Activated T-helper 17 cell treated with anti-CD3 and anti-CD28 coated beads, Interleukin-2, amount 50 U/mL, for 72 hours (primary cell): Measurements from ENCODE around the gene RYR3. TPM values are rescaled to one million over a fixed set of nuclear protein-coding genes. Genes with fewer than 3 reads are reported as not detected.

Source experiments
- ATAC-seq: fragments of 150-1000 bp; cut with Tn5 transposase; replicated peaks from 2 replicates; pipeline ENCODE4 v1.10.0; 2021; ENCODE audit warnings: mild to moderate bottlenecking, moderate library complexity
- H3K27ac Mint-ChIP-seq: one replicate; pipeline ENCODE4 v1.8.0; 2022; ENCODE audit warnings: mixed read lengths
- H3K27me3 Mint-ChIP-seq: one replicate; pipeline ENCODE4 v1.8.0; 2022; ENCODE audit warnings: mixed read lengths
- H3K36me3 Mint-ChIP-seq: one replicate; pipeline ENCODE4 v1.8.0; 2022; ENCODE audit warnings: low read depth, mild to moderate bottlenecking, mixed read lengths
- H3K4me1 Mint-ChIP-seq: one replicate; pipeline ENCODE4 v1.8.0; 2022; ENCODE audit warnings: mixed read lengths
- H3K4me3 Mint-ChIP-seq: one replicate; pipeline ENCODE4 v1.8.0; 2022; ENCODE audit warnings: mild to moderate bottlenecking, mixed read lengths
- H3K9me3 Mint-ChIP-seq: one replicate; pipeline ENCODE4 v1.8.0; 2022; ENCODE audit warnings: mixed read lengths
- total RNA-seq, 2 donors: library from RNA; stranded (reverse); gene quantifications; one replicate each; pipeline ENCODE4 v1.2.3, GENCODE V29; 2022

RYR3 gene
- total RNA-seq, 2 donors from 2014 or later, result not detected

DNA sequence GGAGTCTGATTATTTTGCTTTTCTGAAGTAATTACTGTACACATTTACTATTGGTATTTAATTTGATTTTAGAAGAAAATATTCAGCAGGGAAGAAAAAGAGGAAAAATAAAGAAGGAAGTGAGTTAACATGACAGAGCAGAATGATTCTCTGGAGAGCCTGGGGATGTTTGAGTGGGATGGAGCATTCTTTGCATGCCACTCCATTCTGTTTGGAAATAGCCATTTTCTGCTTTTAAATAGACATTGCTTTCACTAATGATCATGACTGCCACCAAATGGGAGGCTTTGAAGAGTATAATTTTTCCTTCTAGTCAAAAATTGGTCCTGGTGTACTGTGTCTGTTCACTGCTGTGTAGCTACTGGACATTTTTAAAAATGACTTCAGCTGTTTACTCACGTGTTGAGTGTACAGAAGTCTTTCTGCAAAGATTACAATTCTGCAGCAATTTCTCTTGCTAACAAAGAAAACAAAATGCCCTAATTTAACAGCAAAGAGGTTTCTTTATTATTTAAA, 196.1 kb downstream of the RYR3 start:
- Mint-ChIP-seq H3K27me3 (peaks cover 16% of the 10 kb centered on the region), H3K9me3 (no peaks in the 10 kb centered on the region), H3K4me1 (no peaks in the 10 kb centered on the region), H3K4me3 (no peak overlapping the region), H3K27ac (no peak overlapping the region), H3K36me3 (no peaks in the 10 kb centered on the region)
- no peak for ATAC-seq

DNA sequence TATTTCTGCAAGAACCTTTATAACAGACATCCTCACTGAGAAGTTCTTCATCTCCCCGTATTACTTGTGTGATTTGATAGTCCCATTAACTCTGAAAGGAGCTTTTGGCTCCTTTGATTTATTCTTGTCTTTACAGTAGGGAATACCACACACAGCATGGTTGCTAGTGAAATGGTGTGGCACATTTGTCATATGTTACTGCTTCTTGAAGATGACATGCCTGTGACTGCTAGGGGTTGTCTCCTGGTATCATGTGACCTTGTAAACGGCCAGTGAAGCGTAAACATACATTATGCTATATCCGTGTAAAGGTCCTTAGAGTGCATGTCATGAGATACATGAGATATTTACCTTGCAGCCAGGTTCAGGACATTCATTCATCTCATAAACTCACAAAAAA, 197.9 kb downstream of the RYR3 start:
- Mint-ChIP-seq H3K36me3 (no peaks in the 10 kb centered on the region), H3K4me3 (no peak overlapping the region), H3K9me3 (no peaks in the 10 kb centered on the region), H3K27ac (no peak overlapping the region), H3K4me1 (no peaks in the 10 kb centered on the region), H3K27me3 (peaks cover 21% of the 10 kb centered on the region)
- no peak for ATAC-seq

DNA sequence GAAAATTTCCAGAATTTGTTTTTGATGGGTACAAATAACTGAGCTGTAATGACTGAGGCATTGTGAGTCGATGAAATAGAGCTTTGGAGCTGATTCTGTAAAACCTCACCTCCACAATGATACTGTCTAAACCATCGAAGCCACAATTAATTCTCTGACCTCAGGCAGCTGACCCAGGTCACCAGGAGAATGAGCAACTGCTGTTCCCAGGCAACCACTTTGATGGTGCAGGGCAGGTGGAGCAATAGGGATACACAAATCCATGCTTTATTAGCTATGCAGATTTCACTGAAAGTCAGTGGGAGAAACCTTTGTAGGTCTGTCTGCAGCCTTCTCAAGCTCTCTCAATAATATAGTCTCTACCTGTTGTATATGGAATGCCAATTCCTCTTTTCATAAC, 204.4 kb downstream of the RYR3 start:
- Mint-ChIP-seq H3K36me3 (no peaks in the 10 kb centered on the region), H3K9me3 (no peaks in the 10 kb centered on the region), H3K4me3 (no peak overlapping the region), H3K27ac (no peak overlapping the region), H3K4me1 (no peaks in the 10 kb centered on the region), H3K27me3 (peaks cover 35% of the 10 kb centered on the region)
- ATAC-seq, result no peak

DNA sequence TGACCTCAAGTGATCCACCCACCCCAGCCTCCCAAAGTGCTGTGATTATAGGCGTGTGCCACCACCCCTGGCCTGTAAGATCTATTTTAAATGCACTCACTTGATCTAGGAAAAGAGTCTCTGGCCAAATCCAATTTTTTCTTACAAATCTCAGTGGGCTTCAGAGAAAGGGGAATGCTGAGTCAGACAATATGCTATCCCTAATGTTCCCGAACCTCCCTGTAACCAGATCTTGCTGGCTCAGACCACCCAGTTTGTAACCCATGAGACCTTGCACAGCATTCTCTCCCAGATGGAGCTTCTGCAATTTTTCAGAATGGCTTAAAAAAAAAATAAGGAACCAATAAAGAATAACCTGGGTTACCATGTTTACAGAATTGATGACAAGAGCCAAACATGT, 205.8 kb downstream of the RYR3 start:
- peaks cover 35% of the 10 kb centered on the region for H3K27me3 Mint-ChIP-seq
- no peaks in the 10 kb centered on the region for H3K4me1 Mint-ChIP-seq
- H3K4me3 Mint-ChIP-seq, result no peak overlapping the region
- ATAC-seq, result no peak
- no peaks in the 10 kb centered on the region for H3K9me3 Mint-ChIP-seq
- no peaks in the 10 kb centered on the region for H3K36me3 Mint-ChIP-seq
- no peak overlapping the region for H3K27ac Mint-ChIP-seq

DNA sequence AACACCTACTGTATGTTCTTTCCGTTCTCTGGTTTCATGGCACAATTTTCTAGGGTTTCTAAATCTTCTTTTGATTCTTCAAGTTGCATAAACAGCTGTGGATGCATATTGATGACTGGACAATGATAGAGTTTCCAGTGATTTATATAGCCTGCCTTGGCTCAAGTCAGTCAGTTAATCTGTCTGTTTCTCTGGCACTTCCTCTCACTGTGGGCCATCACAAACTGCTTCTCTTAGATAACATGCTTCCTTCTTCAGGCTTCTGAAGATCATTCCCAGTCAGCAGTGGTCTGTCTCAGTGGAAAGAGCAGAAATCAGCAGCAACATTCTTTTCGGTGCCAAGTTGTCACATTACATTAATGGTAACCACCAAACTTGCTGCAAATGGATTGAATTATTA, 207.2 kb downstream of the RYR3 start:
- ATAC-seq, result no peak
- H3K9me3 Mint-ChIP-seq, result no peaks in the 10 kb centered on the region
- H3K36me3 Mint-ChIP-seq, result no peaks in the 10 kb centered on the region
- H3K4me1 Mint-ChIP-seq, result no peaks in the 10 kb centered on the region
- H3K4me3 Mint-ChIP-seq, result no peak overlapping the region
- H3K27me3 Mint-ChIP-seq, result peaks cover 31% of the 10 kb centered on the region
- no peak overlapping the region for H3K27ac Mint-ChIP-seq

DNA sequence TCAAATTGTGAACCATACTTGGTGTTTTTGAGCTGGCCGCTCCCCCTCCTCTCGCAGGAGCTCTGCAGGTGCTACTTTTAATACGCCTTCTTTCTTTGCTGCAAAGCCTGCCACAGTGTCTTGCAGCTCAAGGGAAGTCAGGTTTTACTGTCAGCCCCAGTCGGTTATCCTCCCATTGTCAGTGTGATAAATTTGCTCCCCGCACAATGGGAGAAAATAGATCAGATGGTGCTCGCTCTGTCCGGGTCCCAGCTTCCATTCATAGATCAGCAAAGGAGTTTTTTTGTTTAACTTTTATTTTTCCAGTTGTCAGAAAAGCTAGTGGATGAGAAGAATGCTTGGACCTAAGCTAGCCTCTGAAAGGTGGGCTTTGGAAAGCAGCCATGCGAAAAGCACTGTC, 207.7 kb downstream of the RYR3 start:
- no peak overlapping the region for H3K27ac Mint-ChIP-seq
- H3K4me1 Mint-ChIP-seq, result no peaks in the 10 kb centered on the region
- H3K36me3 Mint-ChIP-seq, result no peaks in the 10 kb centered on the region
- peaks cover 28% of the 10 kb centered on the region for H3K27me3 Mint-ChIP-seq
- ATAC-seq, result no peak
- no peak overlapping the region for H3K4me3 Mint-ChIP-seq
- H3K9me3 Mint-ChIP-seq, result no peaks in the 10 kb centered on the region

DNA sequence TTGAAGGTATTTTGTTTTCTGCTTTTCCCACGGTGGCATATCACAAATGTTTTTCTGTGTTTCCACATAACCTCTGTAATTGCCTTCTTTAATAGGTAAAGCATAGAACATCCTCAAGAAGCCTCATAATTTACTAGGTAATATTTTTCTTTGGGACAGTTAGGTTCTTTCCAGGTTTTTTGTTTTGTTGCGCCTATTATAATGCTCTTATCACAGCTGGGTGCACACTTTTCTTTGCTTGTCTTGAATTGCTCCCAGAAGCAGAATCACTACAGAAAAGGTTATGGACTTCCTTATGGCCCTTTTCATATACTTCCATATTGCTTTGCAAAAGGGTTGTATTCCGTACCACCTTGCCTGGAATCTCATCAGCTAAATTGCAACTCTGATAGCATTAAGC, 213.5 kb downstream of the RYR3 start:
- peaks cover 13% of the 10 kb centered on the region for H3K27me3 Mint-ChIP-seq
- no peaks in the 10 kb centered on the region for H3K4me1 Mint-ChIP-seq
- no peak for ATAC-seq
- no peaks in the 10 kb centered on the region for H3K9me3 Mint-ChIP-seq
- H3K4me3 Mint-ChIP-seq, result no peak overlapping the region
- no peaks in the 10 kb centered on the region for H3K36me3 Mint-ChIP-seq
- H3K27ac Mint-ChIP-seq, result no peak overlapping the region

DNA sequence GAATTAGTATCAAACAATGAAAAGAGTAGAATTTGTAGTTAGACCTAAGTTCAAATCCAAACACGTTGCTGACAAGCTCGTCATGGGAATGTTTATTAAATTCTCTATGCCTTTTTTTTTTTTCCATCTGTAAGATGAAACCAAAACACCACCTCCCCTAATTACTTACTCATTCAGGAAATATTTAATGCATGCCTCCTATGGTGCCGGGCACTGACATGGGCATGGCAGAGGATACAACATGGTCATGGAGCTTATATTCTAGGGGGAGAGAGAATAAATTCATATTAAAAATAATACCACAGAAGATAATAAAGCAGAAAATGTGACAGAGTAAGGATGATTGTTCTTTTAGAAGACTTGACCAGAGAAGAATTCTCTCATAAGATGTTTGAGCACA, 215.8 kb downstream of the RYR3 start:
- no peaks in the 10 kb centered on the region for H3K36me3 Mint-ChIP-seq
- no peak overlapping the region for H3K27ac Mint-ChIP-seq
- H3K4me3 Mint-ChIP-seq, result no peak overlapping the region
- H3K9me3 Mint-ChIP-seq, result no peaks in the 10 kb centered on the region
- ATAC-seq, result no peak
- no peaks in the 10 kb centered on the region for H3K4me1 Mint-ChIP-seq
- peaks cover 10% of the 10 kb centered on the region for H3K27me3 Mint-ChIP-seq

DNA sequence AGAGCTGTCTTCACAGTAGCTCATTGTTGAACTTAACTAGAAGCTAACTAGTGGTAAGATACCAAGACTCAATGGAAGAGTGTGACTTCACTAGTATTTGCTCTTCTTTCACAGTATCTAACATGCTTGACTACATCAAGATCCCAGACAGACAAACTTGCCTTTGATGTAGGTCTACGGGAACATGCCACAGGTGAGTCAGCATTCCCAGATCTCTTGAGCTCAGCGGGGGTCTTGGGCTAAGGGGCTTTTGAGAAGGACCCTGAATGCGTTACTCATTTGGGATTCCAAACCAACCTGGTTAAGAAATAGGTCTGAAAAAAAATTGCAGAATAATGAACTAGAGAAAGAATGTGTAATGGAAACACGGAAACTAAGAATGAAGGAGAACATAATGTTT, 222.4 kb downstream of the RYR3 start:
- H3K4me3 Mint-ChIP-seq, result no peak overlapping the region
- no peaks in the 10 kb centered on the region for H3K36me3 Mint-ChIP-seq

DNA sequence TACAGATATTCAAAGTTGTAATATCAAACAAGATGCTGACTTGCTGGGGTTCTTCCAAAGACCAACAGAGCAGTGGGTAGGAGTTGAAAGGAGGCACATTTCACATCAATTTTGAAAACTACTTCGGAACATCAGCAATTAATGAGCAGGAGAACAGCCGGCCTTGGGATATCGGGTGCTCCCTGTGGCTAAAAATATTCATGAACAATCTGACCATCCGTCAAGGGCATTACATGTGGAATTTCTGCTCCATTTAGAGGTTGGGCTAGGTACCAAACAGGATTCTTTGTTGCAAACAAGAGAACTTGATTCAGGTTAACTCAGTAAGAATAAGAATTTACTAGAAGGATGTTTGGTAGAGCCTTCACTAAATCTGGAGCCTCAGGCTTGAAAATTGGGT, 223.9 kb downstream of the RYR3 start:
- Mint-ChIP-seq H3K27me3 (peaks cover 9% of the 10 kb centered on the region), H3K4me3 (no peak overlapping the region), H3K4me1 (no peaks in the 10 kb centered on the region), H3K9me3 (no peaks in the 10 kb centered on the region), H3K36me3 (no peaks in the 10 kb centered on the region), H3K27ac (no peak overlapping the region)
- no peak for ATAC-seq

More for the DNA sequence above, 222.4 kb downstream of the RYR3 start:
- H3K27ac Mint-ChIP-seq, result no peak overlapping the region
- H3K27me3 Mint-ChIP-seq, result peaks cover 12% of the 10 kb centered on the region
- H3K9me3 Mint-ChIP-seq, result no peaks in the 10 kb centered on the region
- H3K4me1 Mint-ChIP-seq, result no peaks in the 10 kb centered on the region
- no peak for ATAC-seq

DNA sequence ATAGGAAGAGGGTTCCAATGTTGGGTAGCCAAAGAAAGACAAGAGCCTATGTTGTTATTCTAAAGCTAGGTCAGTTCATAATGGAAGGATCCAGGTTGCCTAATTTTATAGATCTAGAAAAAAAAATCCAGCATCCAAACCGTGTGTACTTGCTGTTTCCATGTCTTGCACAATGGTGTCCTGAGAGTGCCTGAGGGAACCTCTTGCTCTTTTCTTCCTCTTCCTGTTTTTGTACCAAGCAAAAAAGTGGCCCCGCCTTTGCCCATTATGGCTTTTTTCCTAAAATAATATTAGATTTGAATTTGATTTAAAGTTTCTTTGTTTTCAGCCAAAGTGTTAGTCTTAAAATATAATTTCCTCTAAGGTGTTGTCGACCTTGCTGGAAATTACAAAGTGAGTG, 224.4 kb downstream of the RYR3 start:
- Mint-ChIP-seq H3K9me3 (no peaks in the 10 kb centered on the region), H3K4me1 (no peaks in the 10 kb centered on the region), H3K36me3 (no peaks in the 10 kb centered on the region), H3K27ac (no peak overlapping the region), H3K4me3 (no peak overlapping the region), H3K27me3 (peaks cover 13% of the 10 kb centered on the region)
- ATAC-seq, result no peak

DNA sequence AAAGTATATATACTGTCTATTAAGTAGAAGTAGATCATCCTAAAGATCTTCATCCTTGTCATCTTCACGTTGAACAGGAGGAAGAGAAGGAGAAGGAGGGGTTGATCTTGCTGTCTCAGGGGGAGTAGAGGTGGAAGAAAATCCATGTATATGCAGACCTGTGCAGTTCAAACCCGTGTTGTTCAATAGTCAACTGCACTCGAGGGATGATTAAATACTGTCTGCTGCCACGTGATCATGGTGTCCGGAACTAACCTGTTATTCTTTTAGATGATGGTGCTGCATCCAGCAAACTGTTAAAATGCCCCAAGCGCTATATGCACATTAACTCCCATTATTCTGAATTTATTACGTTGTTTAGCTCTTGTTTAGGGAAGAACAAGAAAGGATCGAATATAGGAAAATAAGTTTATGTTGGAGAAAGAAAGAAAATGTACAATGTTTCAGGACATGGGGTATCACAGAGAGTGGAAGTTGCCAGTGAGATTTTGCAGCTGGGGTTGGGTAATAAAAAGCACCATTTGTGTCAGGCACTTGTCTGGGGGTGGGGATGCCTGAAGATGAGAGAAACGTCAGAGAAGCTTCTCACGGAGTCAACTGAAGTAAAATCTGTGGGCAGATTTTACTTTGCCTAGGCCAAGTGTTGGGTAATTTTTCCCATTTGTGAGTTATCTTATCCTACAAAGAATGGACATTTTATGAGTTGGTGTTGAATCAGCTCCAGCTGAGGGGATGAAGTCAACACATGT, 229.2 kb downstream of the RYR3 start:
- no peaks in the 10 kb centered on the region for H3K9me3 Mint-ChIP-seq
- H3K4me1 Mint-ChIP-seq, result no peaks in the 10 kb centered on the region
- H3K27ac Mint-ChIP-seq, result no peak overlapping the region
- ATAC-seq, result no peak
- no peaks in the 10 kb centered on the region for H3K36me3 Mint-ChIP-seq
- no peak overlapping the region for H3K4me3 Mint-ChIP-seq
- peaks cover 26% of the 10 kb centered on the region for H3K27me3 Mint-ChIP-seq

DNA sequence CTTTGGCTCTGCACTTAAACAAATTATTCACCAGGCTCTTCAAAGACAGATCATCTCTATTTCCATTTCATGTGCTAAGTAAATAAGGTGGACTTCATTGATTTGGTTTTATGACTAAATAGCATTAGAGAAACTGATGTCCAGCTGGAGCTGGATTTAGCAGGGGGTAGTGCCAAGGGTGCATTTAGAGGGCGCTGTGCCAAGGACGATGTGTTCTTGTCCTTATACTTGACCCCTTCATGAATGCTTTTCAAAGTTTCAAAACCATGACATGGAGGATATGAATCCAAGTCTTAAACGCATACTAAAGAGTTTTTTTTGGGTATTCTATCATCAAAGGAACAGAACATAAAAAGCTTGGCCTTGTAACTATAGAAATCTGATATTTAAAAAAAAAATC, 233.2 kb downstream of the RYR3 start:
- Mint-ChIP-seq H3K36me3 (no peaks in the 10 kb centered on the region), H3K27ac (no peak overlapping the region), H3K9me3 (no peaks in the 10 kb centered on the region), H3K4me1 (no peaks in the 10 kb centered on the region), H3K4me3 (no peak overlapping the region), H3K27me3 (peaks cover 23% of the 10 kb centered on the region)
- no peak for ATAC-seq

DNA sequence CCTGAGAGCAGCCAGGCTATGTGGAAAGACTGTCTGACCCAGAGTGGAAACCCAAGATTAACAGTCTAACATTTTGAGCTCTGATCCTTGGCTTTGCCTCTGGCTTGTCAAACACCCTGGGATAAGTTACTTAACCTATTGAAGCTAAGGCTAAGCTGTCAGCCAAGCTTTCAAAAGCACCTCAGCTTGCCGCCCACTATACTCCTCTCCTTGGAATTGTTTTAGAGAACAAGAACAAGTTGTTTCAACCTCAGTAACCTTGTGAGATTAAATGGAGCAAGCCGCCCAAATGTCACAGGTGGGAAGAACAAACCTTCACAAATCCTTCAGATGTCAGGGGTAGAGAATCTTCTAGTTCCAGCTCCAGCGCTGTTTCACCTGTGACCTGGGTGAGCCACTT, 235.1 kb downstream of the RYR3 start:
- H3K9me3 Mint-ChIP-seq, result no peaks in the 10 kb centered on the region

DNA sequence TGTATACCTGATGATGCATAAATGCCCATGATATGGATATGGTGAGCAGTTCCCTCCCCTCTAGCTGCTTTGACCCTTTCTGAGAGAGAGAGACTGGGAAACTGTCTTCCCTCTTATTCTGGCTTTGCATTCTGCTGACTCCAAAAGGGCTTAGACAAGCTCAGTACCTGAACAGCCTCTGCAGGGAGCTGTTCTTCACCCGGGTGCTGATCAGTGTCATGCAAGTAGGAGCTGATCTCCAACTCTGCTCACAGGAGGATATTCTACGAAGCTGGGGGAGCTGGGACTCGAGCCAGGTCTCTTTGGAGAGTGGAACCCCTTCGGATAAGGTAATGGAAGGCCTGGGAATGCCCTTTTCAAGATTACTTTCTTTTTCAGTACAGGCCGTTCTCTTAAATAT, 237.1 kb downstream of the RYR3 start:
- Mint-ChIP-seq H3K4me1 (no peaks in the 10 kb centered on the region), H3K36me3 (no peaks in the 10 kb centered on the region), H3K9me3 (no peaks in the 10 kb centered on the region), H3K27me3 (peaks cover 23% of the 10 kb centered on the region), H3K4me3 (no peak overlapping the region), H3K27ac (no peak overlapping the region)
- no peak for ATAC-seq

More for the DNA sequence above, 235.1 kb downstream of the RYR3 start:
- H3K4me1 Mint-ChIP-seq, result no peaks in the 10 kb centered on the region
- H3K4me3 Mint-ChIP-seq, result no peak overlapping the region
- peaks cover 19% of the 10 kb centered on the region for H3K27me3 Mint-ChIP-seq
- no peak for ATAC-seq
- H3K36me3 Mint-ChIP-seq, result no peaks in the 10 kb centered on the region
- no peak overlapping the region for H3K27ac Mint-ChIP-seq

DNA sequence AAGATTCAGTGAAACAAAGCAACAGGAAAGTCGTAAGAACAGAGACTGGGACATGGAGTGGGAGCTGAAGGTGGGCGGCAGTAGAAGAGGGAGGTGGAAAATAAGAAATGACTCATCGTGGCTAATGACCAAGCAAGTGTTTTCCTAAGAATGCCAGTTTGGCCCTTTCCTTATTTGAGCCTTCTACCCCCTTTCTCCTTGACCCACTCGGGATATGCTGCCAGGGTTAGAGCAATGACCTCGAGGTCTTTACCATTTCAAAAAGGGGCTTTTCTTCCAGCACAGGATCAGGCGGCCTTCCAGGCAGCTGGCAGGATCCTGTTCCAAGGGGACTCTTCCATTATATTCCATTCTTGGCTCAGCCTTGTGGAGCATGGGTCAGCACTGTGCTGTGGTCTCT, 241.1 kb downstream of the RYR3 start:
- no peak for ATAC-seq
- Mint-ChIP-seq H3K27me3 (peaks cover 4% of the 10 kb centered on the region), H3K4me3 (no peak overlapping the region), H3K9me3 (no peaks in the 10 kb centered on the region), H3K27ac (no peak overlapping the region), H3K36me3 (no peaks in the 10 kb centered on the region), H3K4me1 (no peaks in the 10 kb centered on the region)
